ENCODE data around the gene TMEM116.

DNA sequence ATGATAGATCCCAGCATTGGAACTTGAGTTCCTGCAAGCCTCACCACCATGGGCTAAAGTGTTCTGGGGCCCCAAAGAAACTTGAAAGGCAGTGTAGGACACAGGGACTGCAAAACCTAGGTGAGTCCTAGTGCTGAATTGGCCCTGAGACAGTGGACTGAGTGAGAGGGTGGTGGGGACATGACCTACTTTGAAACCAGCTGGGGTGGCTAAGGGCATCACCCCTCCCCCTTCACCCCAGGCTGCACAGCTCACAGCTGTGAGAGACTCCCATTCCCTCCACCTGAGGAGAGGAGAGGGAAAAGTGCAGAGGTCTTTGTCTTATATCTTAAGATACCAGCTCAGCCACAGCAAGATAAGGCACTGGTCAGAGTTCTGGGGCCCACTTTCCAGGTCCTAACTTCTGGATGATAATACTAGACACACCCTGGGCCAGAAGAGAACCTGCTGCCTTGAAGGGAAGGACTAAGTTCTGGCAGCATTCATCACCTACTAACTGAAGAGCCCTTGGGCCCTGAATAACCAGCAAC is 108.5 kb downstream of the TMEM116 start:
- TF ChIP-seq, protein P1, sequence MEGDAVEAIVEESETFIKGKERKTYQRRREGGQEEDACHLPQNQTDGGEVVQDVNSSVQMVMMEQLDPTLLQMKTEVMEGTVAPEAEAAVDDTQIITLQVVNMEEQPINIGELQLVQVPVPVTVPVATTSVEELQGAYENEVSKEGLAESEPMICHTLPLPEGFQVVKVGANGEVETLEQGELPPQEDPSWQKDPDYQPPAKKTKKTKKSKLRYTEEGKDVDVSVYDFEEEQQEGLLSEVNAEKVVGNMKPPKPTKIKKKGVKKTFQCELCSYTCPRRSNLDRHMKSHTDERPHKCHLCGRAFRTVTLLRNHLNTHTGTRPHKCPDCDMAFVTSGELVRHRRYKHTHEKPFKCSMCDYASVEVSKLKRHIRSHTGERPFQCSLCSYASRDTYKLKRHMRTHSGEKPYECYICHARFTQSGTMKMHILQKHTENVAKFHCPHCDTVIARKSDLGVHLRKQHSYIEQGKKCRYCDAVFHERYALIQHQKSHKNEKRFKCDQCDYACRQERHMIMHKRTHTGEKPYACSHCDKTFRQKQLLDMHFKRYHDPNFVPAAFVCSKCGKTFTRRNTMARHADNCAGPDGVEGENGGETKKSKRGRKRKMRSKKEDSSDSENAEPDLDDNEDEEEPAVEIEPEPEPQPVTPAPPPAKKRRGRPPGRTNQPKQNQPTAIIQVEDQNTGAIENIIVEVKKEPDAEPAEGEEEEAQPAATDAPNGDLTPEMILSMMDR (IDR thresholded peaks at IDR 0.05; ENCODE audit: low read depth, low read length): no peak
- no peak for TF ChIP-seq EZH2phosphoT487 (IDR thresholded peaks at IDR 0.05; ENCODE audit: low read depth)

All from OCI-LY3 (cell line).